Measurements from ENCODE around the gene HSD17B1. TPM values are rescaled to one million over a fixed set of nuclear protein-coding genes. Genes with fewer than 3 reads are reported as not detected.
A peak's percentile ranks its signal among the peaks of the same experiment; 100 is the strongest.

HSD17B1 gene
- total RNA-seq, 1 experiment from 2014 or later, result 1.5 TPM

- Mint-ChIP-seq H3K4me1 (no peaks in the 10 kb centered on the region), H3K36me3 (peaks cover 21% of the 10 kb centered on the region), H3K27ac (no peak overlapping the region), H3K9me3 (no peaks in the 10 kb centered on the region), H3K27me3 (ENCODE audit: low read depth) (no peaks in the 10 kb centered on the region), H3K4me3 (no peak overlapping the region)
- ATAC-seq, result no peak
- DNase-seq (ENCODE audit: low spot score), result no peak
- TF ChIP-seq GRHL2 (CRISPR knock-in tag; IDR thresholded peaks at IDR 0.05; ENCODE audit: insufficient replicate concordance, severe bottlenecking), result no peak
- CTCF ChIA-PET, result interaction anchor here (0.6 to 1.0 kb wide), 2 partner anchors 10 to 13 kb away, joined by 3 to 7 read pairs; no protein-coding TSS in a partner anchor
- POLR2A ChIA-PET, result no interaction called here
Observed at GRCh38 chr17:42591411-42591810, 38.7 kb downstream of the HSD17B1 start.

DNA sequence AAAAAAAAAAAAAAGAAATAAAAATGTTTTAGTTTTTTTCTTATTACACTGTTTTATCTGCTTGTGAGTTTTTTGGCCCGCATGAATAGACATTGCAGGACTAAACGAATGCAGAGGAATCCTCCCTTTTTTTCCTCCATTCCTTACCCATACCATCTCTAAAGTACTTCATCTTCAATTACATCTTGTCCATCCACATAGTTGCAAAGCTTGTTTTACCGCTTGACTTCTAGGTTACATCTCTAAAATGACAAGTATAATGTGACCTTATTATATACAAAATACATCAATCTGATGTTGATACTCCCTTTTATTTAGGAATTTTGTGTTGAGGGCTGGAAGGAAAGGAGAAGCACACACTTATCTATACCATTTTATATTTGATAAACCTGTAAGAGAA, 43.7 kb downstream of the HSD17B1 start:
- ATAC-seq (no peak), DNase-seq (ENCODE audit: low spot score) (no peak)
- peaks cover 6% of the 10 kb centered on the region; the same call in 1 of the 2 replicates for H3K36me3 Mint-ChIP-seq
- no peak overlapping the region for H3K4me3 Mint-ChIP-seq
- H3K27me3 Mint-ChIP-seq (ENCODE audit: low read depth), result no peaks in the 10 kb centered on the region
- no peak for TF ChIP-seq ZNF671 (CRISPR knock-in tag; IDR thresholded peaks at IDR 0.05)
- TF ChIP-seq SP1 (CRISPR knock-in tag; conservative IDR thresholded peaks at IDR 0.05), result no peak
- TF ChIP-seq JAZF1 (CRISPR knock-in tag; IDR thresholded peaks at IDR 0.05), result no peak
- no peak for TF ChIP-seq TP53 (CRISPR knock-in tag; IDR thresholded peaks at IDR 0.05)
- TF ChIP-seq, protein P1, sequence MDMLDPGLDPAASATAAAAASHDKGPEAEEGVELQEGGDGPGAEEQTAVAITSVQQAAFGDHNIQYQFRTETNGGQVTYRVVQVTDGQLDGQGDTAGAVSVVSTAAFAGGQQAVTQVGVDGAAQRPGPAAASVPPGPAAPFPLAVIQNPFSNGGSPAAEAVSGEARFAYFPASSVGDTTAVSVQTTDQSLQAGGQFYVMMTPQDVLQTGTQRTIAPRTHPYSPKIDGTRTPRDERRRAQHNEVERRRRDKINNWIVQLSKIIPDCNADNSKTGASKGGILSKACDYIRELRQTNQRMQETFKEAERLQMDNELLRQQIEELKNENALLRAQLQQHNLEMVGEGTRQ (CRISPR knock-in tag; IDR thresholded peaks at IDR 0.05), result no peak
- TF ChIP-seq ZNF416 (CRISPR knock-in tag; IDR thresholded peaks at IDR 0.05), result no peak
- no peak for TF ChIP-seq ZNF423 (CRISPR knock-in tag; IDR thresholded peaks at IDR 0.05)
- TF ChIP-seq NR3C1 (CRISPR knock-in tag; conservative IDR thresholded peaks at IDR 0.05; ENCODE audit: low read depth), result no peak
- no peak for TF ChIP-seq ERG (CRISPR knock-in tag; IDR thresholded peaks at IDR 0.05)
- no peaks in the 10 kb centered on the region for H3K9me3 Mint-ChIP-seq
- POLR2A ChIA-PET, result interaction anchor here (0.6 to 1.2 kb wide), 2 partner anchors 13 to 252 kb away, joined by 3 read pairs; partner anchors contain the start of gene RETREG3
- H3K27ac Mint-ChIP-seq, result no peak overlapping the region
- CTCF ChIA-PET, result interaction anchor here (1.0 kb wide), 1 partner anchor 13 kb away, joined by 3 read pairs; the partner anchor contains the start of genes RETREG3 and TUBG1
- no peaks in the 10 kb centered on the region for H3K4me1 Mint-ChIP-seq

DNA sequence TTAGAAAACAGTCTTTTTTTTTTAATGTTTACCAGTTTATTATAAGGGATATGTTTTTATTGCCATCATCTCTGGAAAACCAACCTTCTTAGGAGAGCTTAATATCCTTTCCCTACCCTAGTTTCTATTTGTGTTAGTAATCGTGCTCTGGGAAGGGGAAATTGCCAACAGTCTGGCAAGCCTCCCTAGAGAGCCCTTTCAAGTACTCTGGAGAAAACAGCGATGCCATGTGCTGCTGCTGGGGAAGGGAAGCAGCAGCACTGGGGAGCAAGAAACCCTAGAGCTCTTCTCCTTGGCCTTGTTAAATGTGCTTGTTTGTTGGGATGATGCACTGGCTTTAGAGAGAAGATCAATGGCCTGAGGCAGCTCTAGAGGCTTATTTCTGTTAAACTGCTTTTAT, 46.2 kb downstream of the HSD17B1 start:
- no peak for TF ChIP-seq TEAD1 (CRISPR knock-in tag; IDR thresholded peaks at IDR 0.05)
- TF ChIP-seq TP53 (CRISPR knock-in tag; IDR thresholded peaks at IDR 0.05), result no peak
- TF ChIP-seq PREB (CRISPR knock-in tag; IDR thresholded peaks at IDR 0.05; ENCODE audit: borderline replicate concordance), result no peak
- TF ChIP-seq, protein P2, sequence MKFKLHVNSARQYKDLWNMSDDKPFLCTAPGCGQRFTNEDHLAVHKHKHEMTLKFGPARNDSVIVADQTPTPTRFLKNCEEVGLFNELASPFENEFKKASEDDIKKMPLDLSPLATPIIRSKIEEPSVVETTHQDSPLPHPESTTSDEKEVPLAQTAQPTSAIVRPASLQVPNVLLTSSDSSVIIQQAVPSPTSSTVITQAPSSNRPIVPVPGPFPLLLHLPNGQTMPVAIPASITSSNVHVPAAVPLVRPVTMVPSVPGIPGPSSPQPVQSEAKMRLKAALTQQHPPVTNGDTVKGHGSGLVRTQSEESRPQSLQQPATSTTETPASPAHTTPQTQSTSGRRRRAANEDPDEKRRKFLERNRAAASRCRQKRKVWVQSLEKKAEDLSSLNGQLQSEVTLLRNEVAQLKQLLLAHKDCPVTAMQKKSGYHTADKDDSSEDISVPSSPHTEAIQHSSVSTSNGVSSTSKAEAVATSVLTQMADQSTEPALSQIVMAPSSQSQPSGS (CRISPR knock-in tag; IDR thresholded peaks at IDR 0.05; ENCODE audit: borderline replicate concordance, low read depth), result no peak
- TF ChIP-seq ZNF121 (CRISPR knock-in tag; IDR thresholded peaks at IDR 0.05), result no peak
- TF ChIP-seq ZSCAN18 (CRISPR knock-in tag; IDR thresholded peaks at IDR 0.05), result no peak
- no peak for TF ChIP-seq JAZF1 (CRISPR knock-in tag; IDR thresholded peaks at IDR 0.05)
- TF ChIP-seq, protein P3, sequence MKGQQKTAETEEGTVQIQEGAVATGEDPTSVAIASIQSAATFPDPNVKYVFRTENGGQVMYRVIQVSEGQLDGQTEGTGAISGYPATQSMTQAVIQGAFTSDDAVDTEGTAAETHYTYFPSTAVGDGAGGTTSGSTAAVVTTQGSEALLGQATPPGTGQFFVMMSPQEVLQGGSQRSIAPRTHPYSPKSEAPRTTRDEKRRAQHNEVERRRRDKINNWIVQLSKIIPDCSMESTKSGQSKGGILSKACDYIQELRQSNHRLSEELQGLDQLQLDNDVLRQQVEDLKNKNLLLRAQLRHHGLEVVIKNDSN (CRISPR knock-in tag; IDR thresholded peaks at IDR 0.05), result no peak
- TF ChIP-seq ZBTB21 (CRISPR knock-in tag; IDR thresholded peaks at IDR 0.05; ENCODE audit: borderline replicate concordance), result no peak
- no peak for TF ChIP-seq FOXK1 (CRISPR knock-in tag; IDR thresholded peaks at IDR 0.05)
- TF ChIP-seq ELF4 (CRISPR knock-in tag; IDR thresholded peaks at IDR 0.05; ENCODE audit: low read depth), result no peak
- TF ChIP-seq, protein P4, sequence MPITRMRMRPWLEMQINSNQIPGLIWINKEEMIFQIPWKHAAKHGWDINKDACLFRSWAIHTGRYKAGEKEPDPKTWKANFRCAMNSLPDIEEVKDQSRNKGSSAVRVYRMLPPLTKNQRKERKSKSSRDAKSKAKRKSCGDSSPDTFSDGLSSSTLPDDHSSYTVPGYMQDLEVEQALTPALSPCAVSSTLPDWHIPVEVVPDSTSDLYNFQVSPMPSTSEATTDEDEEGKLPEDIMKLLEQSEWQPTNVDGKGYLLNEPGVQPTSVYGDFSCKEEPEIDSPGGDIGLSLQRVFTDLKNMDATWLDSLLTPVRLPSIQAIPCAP (CRISPR knock-in tag; IDR thresholded peaks at IDR 0.05), result no peak
- no peak for TF ChIP-seq ZNF416 (CRISPR knock-in tag; IDR thresholded peaks at IDR 0.05)
- TF ChIP-seq MYBL2 (CRISPR knock-in tag; IDR thresholded peaks at IDR 0.05), result no peak
- TF ChIP-seq, protein P5, sequence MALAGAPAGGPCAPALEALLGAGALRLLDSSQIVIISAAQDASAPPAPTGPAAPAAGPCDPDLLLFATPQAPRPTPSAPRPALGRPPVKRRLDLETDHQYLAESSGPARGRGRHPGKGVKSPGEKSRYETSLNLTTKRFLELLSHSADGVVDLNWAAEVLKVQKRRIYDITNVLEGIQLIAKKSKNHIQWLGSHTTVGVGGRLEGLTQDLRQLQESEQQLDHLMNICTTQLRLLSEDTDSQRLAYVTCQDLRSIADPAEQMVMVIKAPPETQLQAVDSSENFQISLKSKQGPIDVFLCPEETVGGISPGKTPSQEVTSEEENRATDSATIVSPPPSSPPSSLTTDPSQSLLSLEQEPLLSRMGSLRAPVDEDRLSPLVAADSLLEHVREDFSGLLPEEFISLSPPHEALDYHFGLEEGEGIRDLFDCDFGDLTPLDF (CRISPR knock-in tag; IDR thresholded peaks at IDR 0.05), result no peak
- TF ChIP-seq CREM (CRISPR knock-in tag; IDR thresholded peaks at IDR 0.05), result no peak
- no peak for TF ChIP-seq ZNF423 (CRISPR knock-in tag; IDR thresholded peaks at IDR 0.05)
- ATAC-seq (no peak), DNase-seq (ENCODE audit: low spot score) (no peak)
- Mint-ChIP-seq H3K4me3 (no peak overlapping the region), H3K27ac (peak overlapping the region; percentile 88), H3K4me1 (no peaks in the 10 kb centered on the region), H3K27me3 (ENCODE audit: low read depth) (no peaks in the 10 kb centered on the region), H3K9me3 (no peaks in the 10 kb centered on the region), H3K36me3 (peaks cover 7% of the 10 kb centered on the region; the same call in 1 of the 2 replicates)
- CTCF ChIA-PET, result interaction anchor here (0.7 to 2.0 kb wide), 5 partner anchors 11 to 75 kb away, joined by 3 to 8 read pairs (median 4); no protein-coding TSS in a partner anchor
- POLR2A ChIA-PET, result no interaction called here
